Astrocyte (in vitro differentiated cells and primary cell): ENCODE data around the gene SGCB. TPM values are rescaled to one million over a fixed set of nuclear protein-coding genes. Genes with fewer than 3 reads are reported as not detected.

Source experiments
- DNase-seq: peaks from one replicate; pipeline ENCODE4 v3.0.0-alpha.2; 2010; ENCODE audit warnings: low read depth
- FAIRE-seq: peaks from 2 replicates; lab custom pipeline; 2011; peaks lifted over from hg19 to GRCh38; lab: Jason Lieb, UNC
- H2AFZ ChIP-seq: 2 replicates; pipeline ENCODE4 v1.6.0; 2012; ENCODE audit warnings: low read depth, low read length, inconsistent platforms
- H3K27ac ChIP-seq: 2 replicates; pipeline ENCODE4 v1.5.1; 2011; ENCODE audit warnings: low read depth, low read length, inconsistent platforms
- H3K27me3 ChIP-seq: 2 replicates; pipeline ENCODE4 v1.6.0; 2011; ENCODE audit warnings: low read length, inconsistent platforms; ENCODE audit not compliant: insufficient read depth
- H3K36me3 ChIP-seq: 2 replicates; pipeline ENCODE4 v1.5.1; 2011; ENCODE audit warnings: low read length, inconsistent platforms; ENCODE audit not compliant: insufficient read depth
- H3K4me1 ChIP-seq: 2 replicates; pipeline ENCODE4 v1.5.1; 2011; ENCODE audit warnings: low read length, inconsistent platforms; ENCODE audit not compliant: insufficient read depth
- H3K4me2 ChIP-seq: 2 replicates; pipeline ENCODE4 v1.6.0; 2012; ENCODE audit warnings: low read length, inconsistent platforms
- H3K4me3 ChIP-seq: 2 replicates; pipeline ENCODE4 v1.5.1; 2011; ENCODE audit warnings: low read depth, mild to moderate bottlenecking, low read length, inconsistent platforms; ENCODE audit not compliant: insufficient read depth
- H3K79me2 ChIP-seq: 2 replicates; pipeline ENCODE4 v1.6.0; 2012; ENCODE audit warnings: mild to moderate bottlenecking, low read length, inconsistent platforms; ENCODE audit not compliant: insufficient read depth
- H3K9ac ChIP-seq: 2 replicates; pipeline ENCODE4 v1.6.0; 2012; ENCODE audit warnings: mild to moderate bottlenecking, low read length, inconsistent platforms
- H3K9me3 ChIP-seq: 2 replicates; pipeline ENCODE4 v1.5.1; 2012; ENCODE audit warnings: low read depth, mild to moderate bottlenecking, low read length, inconsistent platforms; ENCODE audit not compliant: insufficient read depth
- H4K20me1 ChIP-seq: 2 replicates; pipeline ENCODE4 v1.6.0; 2012; ENCODE audit warnings: low read length, inconsistent platforms; ENCODE audit not compliant: insufficient read depth
- H3K27ac Mint-ChIP-seq: one replicate; pipeline ENCODE4 v1.8.0; 2021; ENCODE audit warnings: mild to moderate bottlenecking, mixed read lengths; ENCODE audit not compliant: unreplicated experiment
- H3K27me3 Mint-ChIP-seq: one replicate; pipeline ENCODE4 v1.8.0; 2021; ENCODE audit warnings: low read depth, mixed read lengths; ENCODE audit not compliant: unreplicated experiment
- H3K36me3 Mint-ChIP-seq: one replicate; pipeline ENCODE4 v1.8.0; 2021; ENCODE audit warnings: low read depth, mixed read lengths; ENCODE audit not compliant: unreplicated experiment
- H3K4me1 Mint-ChIP-seq: one replicate; pipeline ENCODE4 v1.8.0; 2021; ENCODE audit warnings: low read depth, mixed read lengths; ENCODE audit not compliant: unreplicated experiment
- H3K4me3 Mint-ChIP-seq: one replicate; pipeline ENCODE4 v1.8.0; 2021; ENCODE audit warnings: mild to moderate bottlenecking, moderate library complexity, mixed read lengths; ENCODE audit not compliant: unreplicated experiment
- H3K9me3 Mint-ChIP-seq: one replicate; pipeline ENCODE4 v1.8.0; 2021; ENCODE audit warnings: mild to moderate bottlenecking, mixed read lengths; ENCODE audit not compliant: unreplicated experiment
- EZH2 ChIP-seq: IDR thresholded peaks from 2 replicates; pipeline ENCODE4 v1.6.1; 2012; ENCODE audit warnings: mild to moderate bottlenecking, low read length, inconsistent platforms; ENCODE audit not compliant: insufficient read depth
- total RNA-seq: library from RNA; stranded (reverse); gene quantifications from 2 replicates; pipeline ENCODE4 v1.2.1, GENCODE V29; 2021
- TF ChIP-seq, protein P1 (sequence below): IDR thresholded peaks from 2 replicates; pipeline ENCODE4 v1.5.1; 2011; ENCODE audit warnings: low read depth, mild to moderate bottlenecking, inconsistent platforms, low read length, moderate library complexity; ENCODE audit not compliant: insufficient read depth

Gene SGCB
- total RNA-seq, 1 donor from 2014 or later = 75.6 TPM

DNA sequence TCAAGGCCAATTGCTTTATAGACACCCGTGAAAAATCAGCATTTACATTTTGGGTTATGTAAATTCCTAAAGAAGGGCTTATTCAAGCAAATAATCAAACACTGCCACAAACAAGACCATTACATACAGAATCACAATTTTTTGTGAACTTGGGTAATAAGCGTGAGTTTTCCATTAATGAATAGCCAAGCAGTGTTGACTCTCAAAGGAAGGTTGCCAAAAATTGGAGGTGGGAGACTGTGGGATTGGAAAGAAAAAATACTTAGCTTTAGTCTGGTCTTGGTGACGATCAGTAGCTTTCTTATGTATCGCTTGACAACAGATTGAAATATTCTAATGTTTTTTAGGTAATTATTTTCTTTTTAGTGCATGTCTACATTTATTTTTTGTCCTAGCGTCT lies 38.8 kb downstream of the SGCB start:
- Histone ChIP-seq H3K4me3 (no peak overlapping the region), H4K20me1 (no peaks in the 10 kb centered on the region), H3K79me2 (no peaks in the 10 kb centered on the region), H3K27ac (no peak overlapping the region), H3K9me3 (no peaks in the 10 kb centered on the region), H3K4me2 (no peak overlapping the region), H3K4me1 (no peaks in the 10 kb centered on the region), H3K27me3 (no peaks in the 10 kb centered on the region), H3K9ac (no peak overlapping the region), H3K36me3 (no peaks in the 10 kb centered on the region), H2AFZ (no peak overlapping the region)
- Mint-ChIP-seq H3K27ac (no peak overlapping the region), H3K9me3 (no peaks in the 10 kb centered on the region), H3K27me3 (peaks cover 2% of the 10 kb centered on the region), H3K4me3 (no peak overlapping the region), H3K36me3 (peaks cover 6% of the 10 kb centered on the region), H3K4me1 (no peaks in the 10 kb centered on the region)
- TF ChIP-seq, protein P1, sequence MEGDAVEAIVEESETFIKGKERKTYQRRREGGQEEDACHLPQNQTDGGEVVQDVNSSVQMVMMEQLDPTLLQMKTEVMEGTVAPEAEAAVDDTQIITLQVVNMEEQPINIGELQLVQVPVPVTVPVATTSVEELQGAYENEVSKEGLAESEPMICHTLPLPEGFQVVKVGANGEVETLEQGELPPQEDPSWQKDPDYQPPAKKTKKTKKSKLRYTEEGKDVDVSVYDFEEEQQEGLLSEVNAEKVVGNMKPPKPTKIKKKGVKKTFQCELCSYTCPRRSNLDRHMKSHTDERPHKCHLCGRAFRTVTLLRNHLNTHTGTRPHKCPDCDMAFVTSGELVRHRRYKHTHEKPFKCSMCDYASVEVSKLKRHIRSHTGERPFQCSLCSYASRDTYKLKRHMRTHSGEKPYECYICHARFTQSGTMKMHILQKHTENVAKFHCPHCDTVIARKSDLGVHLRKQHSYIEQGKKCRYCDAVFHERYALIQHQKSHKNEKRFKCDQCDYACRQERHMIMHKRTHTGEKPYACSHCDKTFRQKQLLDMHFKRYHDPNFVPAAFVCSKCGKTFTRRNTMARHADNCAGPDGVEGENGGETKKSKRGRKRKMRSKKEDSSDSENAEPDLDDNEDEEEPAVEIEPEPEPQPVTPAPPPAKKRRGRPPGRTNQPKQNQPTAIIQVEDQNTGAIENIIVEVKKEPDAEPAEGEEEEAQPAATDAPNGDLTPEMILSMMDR = no peak
- TF ChIP-seq EZH2 = no peak
- DNase-seq (no peak), FAIRE-seq (no peak)

DNA sequence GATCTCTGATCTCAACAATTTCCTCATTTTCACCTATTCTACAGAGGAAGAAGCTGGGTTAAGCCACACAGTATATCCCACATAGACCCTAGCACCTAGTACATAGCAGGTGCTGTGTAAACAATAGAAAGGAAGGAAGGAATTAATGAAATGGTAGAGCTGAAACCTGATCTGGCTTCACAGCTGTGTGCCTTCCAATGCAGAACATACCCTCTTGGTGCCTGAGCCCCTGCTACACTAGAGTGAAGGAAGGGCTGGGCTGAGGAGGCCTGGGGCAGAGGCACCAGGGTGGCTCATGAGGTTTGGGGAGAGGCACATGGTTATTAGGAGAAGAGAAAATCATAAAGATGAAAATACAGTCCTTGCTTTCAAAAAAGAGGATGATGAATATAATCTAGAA lies 39.3 kb downstream of the SGCB start:
- Mint-ChIP-seq H3K4me1 (no peaks in the 10 kb centered on the region), H3K9me3 (no peaks in the 10 kb centered on the region), H3K4me3 (no peak overlapping the region), H3K27me3 (peaks cover 2% of the 10 kb centered on the region), H3K27ac (no peak overlapping the region), H3K36me3 (peaks cover 9% of the 10 kb centered on the region)
- Histone ChIP-seq H3K27me3 (no peaks in the 10 kb centered on the region), H3K36me3 (no peaks in the 10 kb centered on the region), H3K27ac (no peak overlapping the region), H3K4me3 (no peak overlapping the region), H3K9me3 (no peaks in the 10 kb centered on the region), H3K4me2 (no peak overlapping the region), H2AFZ (no peak overlapping the region), H3K79me2 (no peaks in the 10 kb centered on the region), H3K4me1 (no peaks in the 10 kb centered on the region), H4K20me1 (no peaks in the 10 kb centered on the region), H3K9ac (no peak overlapping the region)
- TF ChIP-seq EZH2 = no peak
- TF ChIP-seq, protein P1 = no peak
- no peak for FAIRE-seq
- DNase-seq = no peak

DNA sequence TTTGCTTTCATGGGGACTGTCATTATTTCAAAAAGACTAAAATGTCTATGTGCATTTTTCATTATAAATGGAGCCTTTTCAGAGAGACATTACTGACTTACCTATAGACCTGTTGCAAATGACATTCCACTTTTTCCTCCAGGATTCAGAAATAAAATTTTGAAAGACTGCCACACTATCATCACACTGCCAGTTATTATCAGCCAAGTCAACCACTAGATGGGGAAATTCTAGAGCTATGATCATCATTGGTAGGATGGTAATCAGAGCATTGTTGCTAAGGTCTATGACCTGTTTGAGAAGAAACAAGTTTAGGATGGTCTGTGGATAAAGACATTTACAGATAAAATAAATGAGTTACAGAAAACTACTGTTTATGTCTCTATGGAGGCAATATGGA lies 40.5 kb downstream of the SGCB start:
- no peak for FAIRE-seq
- no peak overlapping the region for H3K9ac ChIP-seq
- no peaks in the 10 kb centered on the region for H3K36me3 ChIP-seq
- no peaks in the 10 kb centered on the region for H4K20me1 ChIP-seq
- Mint-ChIP-seq H3K27me3 (peaks cover 2% of the 10 kb centered on the region), H3K36me3 (peaks cover 9% of the 10 kb centered on the region), H3K27ac (no peak overlapping the region), H3K9me3 (no peaks in the 10 kb centered on the region), H3K4me3 (no peak overlapping the region), H3K4me1 (no peaks in the 10 kb centered on the region)
- H3K4me1 ChIP-seq = no peaks in the 10 kb centered on the region
- TF ChIP-seq EZH2 = no peak
- TF ChIP-seq, protein P1 = no peak
- no peak for DNase-seq
- H2AFZ ChIP-seq = no peak overlapping the region
- no peak overlapping the region for H3K4me2 ChIP-seq
- H3K27me3 ChIP-seq = no peaks in the 10 kb centered on the region
- no peak overlapping the region for H3K4me3 ChIP-seq
- H3K79me2 ChIP-seq = no peaks in the 10 kb centered on the region
- no peaks in the 10 kb centered on the region for H3K9me3 ChIP-seq
- H3K27ac ChIP-seq = no peak overlapping the region
